Measurements from ENCODE around the gene PLEKHM3. TPM values are rescaled to one million over a fixed set of nuclear protein-coding genes. Genes with fewer than 3 reads are reported as not detected.

Gene PLEKHM3
- total and polyA plus RNA-seq, 12 donors: 9.5 to 39.6 (median 21.7) TPM

DNA sequence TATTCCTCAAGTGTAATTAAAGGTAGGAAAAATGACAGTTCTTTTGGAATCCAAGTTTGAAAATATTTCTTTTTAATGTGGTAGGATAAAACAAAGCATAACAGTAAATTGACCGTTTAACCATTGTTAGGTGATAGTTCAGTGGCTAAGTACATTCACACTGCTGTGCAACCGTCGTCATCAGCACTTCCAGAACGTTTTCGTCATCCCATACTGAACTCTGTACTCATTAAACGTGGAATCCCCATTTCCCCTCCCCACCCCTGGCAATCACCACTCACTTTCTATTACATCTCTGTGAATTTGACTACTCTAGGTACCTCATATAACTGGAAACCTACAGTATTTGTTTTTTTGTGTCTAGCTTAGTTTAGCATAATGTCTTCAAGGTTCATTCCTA lies 222.7 kb downstream of the PLEKHM3 start:
- TF ChIP-seq, protein P1, sequence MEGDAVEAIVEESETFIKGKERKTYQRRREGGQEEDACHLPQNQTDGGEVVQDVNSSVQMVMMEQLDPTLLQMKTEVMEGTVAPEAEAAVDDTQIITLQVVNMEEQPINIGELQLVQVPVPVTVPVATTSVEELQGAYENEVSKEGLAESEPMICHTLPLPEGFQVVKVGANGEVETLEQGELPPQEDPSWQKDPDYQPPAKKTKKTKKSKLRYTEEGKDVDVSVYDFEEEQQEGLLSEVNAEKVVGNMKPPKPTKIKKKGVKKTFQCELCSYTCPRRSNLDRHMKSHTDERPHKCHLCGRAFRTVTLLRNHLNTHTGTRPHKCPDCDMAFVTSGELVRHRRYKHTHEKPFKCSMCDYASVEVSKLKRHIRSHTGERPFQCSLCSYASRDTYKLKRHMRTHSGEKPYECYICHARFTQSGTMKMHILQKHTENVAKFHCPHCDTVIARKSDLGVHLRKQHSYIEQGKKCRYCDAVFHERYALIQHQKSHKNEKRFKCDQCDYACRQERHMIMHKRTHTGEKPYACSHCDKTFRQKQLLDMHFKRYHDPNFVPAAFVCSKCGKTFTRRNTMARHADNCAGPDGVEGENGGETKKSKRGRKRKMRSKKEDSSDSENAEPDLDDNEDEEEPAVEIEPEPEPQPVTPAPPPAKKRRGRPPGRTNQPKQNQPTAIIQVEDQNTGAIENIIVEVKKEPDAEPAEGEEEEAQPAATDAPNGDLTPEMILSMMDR (IDR thresholded peaks at IDR 0.05): no peak
- no peak for TF ChIP-seq POLR2A (IDR thresholded peaks at IDR 0.05)
- H3K4me1 ChIP-seq (replicated peaks in 1 of 2): no peaks in the 10 kb centered on the region
- no peaks in the 10 kb centered on the region for H3K27me3 ChIP-seq
- no peak overlapping the region for H3K4me3 ChIP-seq
- DNase-seq: no peak
- no peaks in the 10 kb centered on the region for H3K9me3 ChIP-seq (replicated peaks in 1 of 3)
- 78 to 87% (median 81%) methylated on average over 6 of the region's 6 CpGs for WGBS, 4 donors
- intact Hi-C loops (cut with DNase I): no loop called here
- H3K27ac ChIP-seq: no peak overlapping the region
- H3K36me3 ChIP-seq (replicated peaks in 1 of 2): no peaks in the 10 kb centered on the region

GRCh38 chr2:207801259-207801658 lies 224.1 kb downstream of the PLEKHM3 start:
- WGBS, 4 donors: 51 to 60% (median 56%) methylated on average over 3 of the region's 3 CpGs
- H3K27me3 ChIP-seq: no peaks in the 10 kb centered on the region
- no peak for DNase-seq

DNA sequence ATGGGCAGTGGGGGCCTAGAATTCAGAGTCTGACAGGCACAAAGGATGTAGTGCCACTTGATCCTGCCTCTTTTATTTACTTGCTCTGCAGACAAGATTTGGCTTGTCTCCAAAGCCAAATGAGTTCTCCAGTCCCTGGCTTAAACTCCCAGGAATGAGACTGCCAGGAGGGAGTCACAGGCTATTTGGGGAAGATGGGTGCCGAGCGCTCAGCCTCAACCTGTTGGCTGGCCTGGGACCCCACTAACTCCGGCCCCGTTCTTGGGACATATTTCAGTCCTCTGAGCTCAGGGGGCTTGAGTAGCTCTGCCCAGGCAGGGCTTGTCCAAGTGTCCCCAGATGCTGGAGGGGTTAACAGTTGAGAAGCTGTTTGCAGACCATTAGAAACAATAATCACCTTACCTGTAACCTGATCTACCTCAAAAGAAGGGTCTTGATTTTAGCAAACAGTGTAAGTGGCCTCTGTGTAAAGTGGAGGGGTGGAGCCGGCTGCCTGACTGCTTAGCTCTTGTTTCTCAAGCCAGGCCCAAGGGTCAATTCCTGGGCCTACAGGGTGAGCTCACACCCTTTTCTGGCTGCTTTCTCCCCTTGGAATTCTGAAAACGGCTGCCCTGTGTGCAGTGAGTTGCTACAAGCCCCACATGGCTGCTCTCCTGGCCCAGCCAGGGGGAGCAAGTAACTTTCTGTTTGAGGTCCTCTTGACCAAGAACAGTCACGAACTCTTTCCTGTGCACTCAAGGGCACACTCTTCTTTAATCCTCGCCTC lies 228.6 kb downstream of the PLEKHM3 start:
- DNase-seq: no peak
- Histone ChIP-seq H3K4me1 (replicated peaks in 1 of 2) (no peaks in the 10 kb centered on the region), H3K9me3 (replicated peaks in 1 of 3) (no peaks in the 10 kb centered on the region), H3K36me3 (replicated peaks in 1 of 2) (no peaks in the 10 kb centered on the region), H3K4me3 (no peak overlapping the region), H3K27me3 (no peaks in the 10 kb centered on the region), H3K27ac (no peak overlapping the region)
- 69 to 76% (median 71%) methylated on average over 8 of the region's 8 CpGs for WGBS, 4 donors
- TF ChIP-seq POLR2A (IDR thresholded peaks at IDR 0.05): no peak
- TF ChIP-seq, protein P1 (IDR thresholded peaks at IDR 0.05): no peak
- intact Hi-C loops (cut with DNase I): no loop called here

More at GRCh38 chr2:207801259-207801658, 224.1 kb downstream of the PLEKHM3 start:
- intact Hi-C loops (cut with DNase I): no loop called here
- H3K27ac ChIP-seq: no peak overlapping the region
- TF ChIP-seq, protein P1 (IDR thresholded peaks at IDR 0.05): no peak
- no peak for TF ChIP-seq POLR2A (IDR thresholded peaks at IDR 0.05)
- H3K36me3 ChIP-seq (replicated peaks in 1 of 2): no peaks in the 10 kb centered on the region
- H3K9me3 ChIP-seq (replicated peaks in 1 of 3): no peaks in the 10 kb centered on the region
- no peak overlapping the region for H3K4me3 ChIP-seq
- no peaks in the 10 kb centered on the region for H3K4me1 ChIP-seq (replicated peaks in 1 of 2)

DNA sequence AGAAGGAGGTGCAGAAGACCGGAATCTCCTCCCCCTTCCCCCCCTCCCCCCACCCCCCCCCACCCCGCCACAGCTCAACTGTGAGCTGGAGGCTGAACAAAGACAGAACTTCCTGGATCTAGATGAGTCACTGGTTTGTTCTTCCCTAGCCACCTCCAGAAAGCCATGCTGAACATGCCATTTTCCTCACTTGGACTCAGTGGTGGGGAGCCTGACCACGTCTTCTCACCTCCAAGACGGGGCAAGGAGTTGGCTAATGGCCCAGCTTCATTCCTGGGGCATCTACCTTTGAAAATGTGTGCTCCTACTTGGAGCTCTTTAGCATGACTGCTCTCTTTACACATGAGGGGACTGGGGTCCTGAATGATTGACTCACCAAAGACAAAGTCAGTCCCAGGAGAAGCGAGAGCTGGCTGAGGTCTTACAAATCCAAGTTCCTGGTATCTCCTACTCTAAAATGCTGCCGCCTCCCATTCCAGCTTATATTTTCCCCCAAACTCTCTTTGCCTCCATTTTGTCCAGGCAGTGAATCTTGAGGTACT lies 233.0 kb downstream of the PLEKHM3 start:
- H3K27me3 ChIP-seq: no peaks in the 10 kb centered on the region
- WGBS, 4 donors: 46 to 62% (median 54%) methylated on average over 4 to 6 of the region's 6 CpGs
- DNase-seq: peak in 5 of 7 donors; percentile 20 to 50 (median 33)
- no peaks in the 10 kb centered on the region for H3K9me3 ChIP-seq (replicated peaks in 1 of 3)
- no peaks in the 10 kb centered on the region for H3K4me1 ChIP-seq (replicated peaks in 1 of 2)
- no peaks in the 10 kb centered on the region for H3K36me3 ChIP-seq (replicated peaks in 1 of 2)
- H3K4me3 ChIP-seq: no peak overlapping the region
- intact Hi-C loops (cut with DNase I): no loop called here
- H3K27ac ChIP-seq: peak overlapping the region in 3 of 5 donors; percentile 26 to 78 (median 52)
- TF ChIP-seq POLR2A (IDR thresholded peaks at IDR 0.05): no peak
- TF ChIP-seq, protein P1 (IDR thresholded peaks at IDR 0.05): no peak

Data from adrenal gland (tissue), 12 donors.